ENCODE results near the gene ATP6V0A4. TPM values are rescaled to one million over a fixed set of nuclear protein-coding genes. Genes with fewer than 3 reads are reported as not detected.
"Not testable (repeated sequence)": the region's sequence is repeated elsewhere in the genome, so short reads cannot be mapped to it uniquely, and the experiment has no call there.

The ATP6V0A4 gene
- total RNA-seq, 1 experiment from 2014 or later = not detected

- DNase-seq (ENCODE audit: low read depth, low spot score); BruUV-seq (replicated peaks); RAD21 ChIA-PET (ENCODE audit: low non-redundant PET in 1 of 2, low total read pairs in 2 of 2, uncharacterized antibody in 2 of 2, unreplicated experiment in 2 of 2); H3K36me3 ChIP-seq (ENCODE audit: control insufficient read depth in 1 of 2, insufficient read depth in 2 of 2, low read length in 2 of 2); CTCF ChIA-PET; H3K27me3 ChIP-seq (ENCODE audit: insufficient read depth, low read length); H3K4me1 ChIP-seq (ENCODE audit: control insufficient read depth in 1 of 2, insufficient read depth in 2 of 2, low read length in 2 of 2); ATAC-seq; H3K9me3 ChIP-seq (ENCODE audit: control insufficient read depth in 1 of 2, insufficient read depth in 1 of 2, low read depth in 1 of 2, low read length in 2 of 2); H3K4me3 ChIP-seq (replicated peaks in 1 of 2; ENCODE audit: low read depth in 1 of 2, low read length in 2 of 2); intact Hi-C loops (cut with micrococcal nuclease); H4K20me1 ChIP-seq (ENCODE audit: insufficient read depth); H2AFZ ChIP-seq (ENCODE audit: low read depth, low read length, poor library complexity, severe bottlenecking); H3K9ac ChIP-seq (ENCODE audit: low read length); H3K4me2 ChIP-seq (ENCODE audit: low read length); POLR2A ChIA-PET; H3K9me2 ChIP-seq (ENCODE audit: insufficient read depth); H3K79me2 ChIP-seq (ENCODE audit: insufficient read depth, low read length); H3K27ac ChIP-seq (ENCODE audit: low read depth, low read length): not testable (repeated sequence)
Measured at GRCh38 chr7:138695776-138696175, 102.2 kb downstream of the ATP6V0A4 start.

GRCh38 chr7:138695106-138695505 lies 102.9 kb downstream of the ATP6V0A4 start:
- no peak for DNase-seq (ENCODE audit: low read depth, low spot score)
- no TSS peak for BruUV-seq (replicated peaks)
- no peaks in the 10 kb centered on the region for H3K79me2 ChIP-seq (ENCODE audit: insufficient read depth, low read length)
- H3K36me3 ChIP-seq (ENCODE audit: control insufficient read depth in 1 of 2, insufficient read depth in 2 of 2, low read length in 2 of 2) = no peaks in the 10 kb centered on the region
- intact Hi-C loops (cut with micrococcal nuclease) = no loop called here
- H3K27ac ChIP-seq (ENCODE audit: low read depth, low read length) = no peak overlapping the region
- no peaks in the 10 kb centered on the region for H3K9me2 ChIP-seq (ENCODE audit: insufficient read depth)
- ATAC-seq = no peak
- H4K20me1 ChIP-seq (ENCODE audit: insufficient read depth) = no peaks in the 10 kb centered on the region
- H3K9ac ChIP-seq (ENCODE audit: low read length) = no peak overlapping the region
- RAD21 ChIA-PET (ENCODE audit: low non-redundant PET in 1 of 2, low total read pairs in 2 of 2, uncharacterized antibody in 2 of 2, unreplicated experiment in 2 of 2) = no interaction called here
- H3K4me3 ChIP-seq (replicated peaks in 1 of 2; ENCODE audit: low read depth in 1 of 2, low read length in 2 of 2) = no peak overlapping the region
- H3K27me3 ChIP-seq (ENCODE audit: insufficient read depth, low read length) = 0 out of 2 replicates have a peak, but pooled peaks cover 9% of the 10 kb centered on the region
- no peaks in the 10 kb centered on the region for H3K4me1 ChIP-seq (ENCODE audit: control insufficient read depth in 1 of 2, insufficient read depth in 2 of 2, low read length in 2 of 2)
- TF ChIP-seq ATF3 (IDR thresholded peaks at IDR 0.05) = no peak
- TF ChIP-seq RAD21 (IDR thresholded peaks at IDR 0.05; ENCODE audit: low read depth) = no peak
- no peak for TF ChIP-seq ZFX (IDR thresholded peaks at IDR 0.05)
- TF ChIP-seq EZH2 (IDR thresholded peaks at IDR 0.05) = no peak
- no peak for TF ChIP-seq CBX3 (IDR thresholded peaks at IDR 0.05; ENCODE audit: low read depth)
- TF ChIP-seq EZH2phosphoT487 (IDR thresholded peaks at IDR 0.05; ENCODE audit: borderline replicate concordance) = no peak
- TF ChIP-seq SIN3A (IDR thresholded peaks at IDR 0.05; ENCODE audit: low read depth) = no peak
- no peak for TF ChIP-seq EGR1 (IDR thresholded peaks at IDR 0.05; ENCODE audit: low read depth)
- no peak for TF ChIP-seq FOSL1 (IDR thresholded peaks at IDR 0.05; ENCODE audit: low read depth)
- TF ChIP-seq CEBPB (IDR thresholded peaks at IDR 0.05; ENCODE audit: low read depth) = no peak
- no peak for TF ChIP-seq ELF1 (IDR thresholded peaks at IDR 0.05; ENCODE audit: borderline replicate concordance, low read depth)
- no peak for TF ChIP-seq TCF7L2 (IDR thresholded peaks at IDR 0.05; ENCODE audit: borderline replicate concordance, extremely low read depth, insufficient read depth, insufficient read length)
- no peak for TF ChIP-seq REST (IDR thresholded peaks at IDR 0.05; ENCODE audit: low read depth)
- CTCF ChIA-PET = no interaction called here
- H3K4me2 ChIP-seq (ENCODE audit: low read length) = no peak overlapping the region
- no peaks in the 10 kb centered on the region for H3K9me3 ChIP-seq (ENCODE audit: control insufficient read depth in 1 of 2, insufficient read depth in 1 of 2, low read depth in 1 of 2, low read length in 2 of 2)
- no peak overlapping the region for H2AFZ ChIP-seq (ENCODE audit: low read depth, low read length, poor library complexity, severe bottlenecking)
- POLR2A ChIA-PET = no interaction called here
